Breast epithelium (tissue), 4 donors: ENCODE measurements around the gene DBX2. TPM values are rescaled to one million over a fixed set of nuclear protein-coding genes. Genes with fewer than 3 reads are reported as not detected.
"Not testable (repeated sequence)": the region's sequence is repeated elsewhere in the genome, so short reads cannot be mapped to it uniquely, and the experiment has no call there.

Source experiments
- DNase-seq, 2 donors: peaks; one replicate each; pipeline ENCODE4 v3.0.0-alpha.2; 2019; ENCODE audit warnings: low spot score in 2 of 2
- H3K27ac ChIP-seq, 2 donors: fragments of 200-600 bp; sonication (generic) in 1 of 2; one replicate each; pipeline ENCODE4 v1.5.1; 2016 to 2019; ENCODE audit warnings: mild to moderate bottlenecking in 1 of 2
- H3K27me3 ChIP-seq, 2 donors: fragments of 200-600 bp; sonication (generic) in 1 of 2; one replicate each; pipeline versions ENCODE4 v1.5.1 to v1.6.0; 2017 to 2019; ENCODE audit warnings: control low read depth in 1 of 2, mild to moderate bottlenecking in 1 of 2
- H3K36me3 ChIP-seq: fragments of 200-600 bp; one replicate; pipeline ENCODE4 v1.5.1; 2019
- H3K4me1 ChIP-seq, 2 donors: fragments of 200-600 bp; sonication (generic); one replicate each; pipeline ENCODE4 v1.5.1; 2016 to 2019; ENCODE audit warnings: control low read depth in 1 of 2
- H3K4me3 ChIP-seq, 3 donors: fragments of 200-600 bp; sonication (generic); 1 replicate in 2 of 3; 2 replicates in 1 of 3; pipeline ENCODE4 v1.5.1; 2016 to 2019; ENCODE audit warnings: mild to moderate bottlenecking in 3 of 3, moderate library complexity in 2 of 3
- H3K9me3 ChIP-seq, 2 donors: fragments of 200-600 bp; sonication (generic) in 1 of 2; one replicate each; pipeline ENCODE4 v1.5.1; 2016 to 2019; ENCODE audit warnings: control low read depth in 1 of 2
- POLR2A ChIP-seq: fragments of 450-650 bp; IDR thresholded peaks from one replicate; pipeline ENCODE4 v1.6.1; 2016; ENCODE audit warnings: antibody characterized with exemption, mild to moderate bottlenecking, moderate library complexity
- POLR2AphosphoS5 ChIP-seq, 3 donors: sonication (generic); formaldehyde crosslinking; IDR thresholded peaks; one replicate each; pipeline ENCODE4 v1.6.1; 2017; ENCODE audit warnings: antibody characterized with exemption in 3 of 3
- intact Hi-C: fragments of 100-400 bp; cut with DNase I; formaldehyde crosslinking; loops from one replicate; pipeline ENCODE4 v1.15.1; 2023; ENCODE audit warnings: low total_unique reads
- total RNA-seq, 3 donors: library from RNA; depleted of rRNA; stranded (reverse); fragments of >200 nt; gene quantifications; one replicate each; pipeline ENCODE4 v1.1.0, GENCODE V29; 2016
- TF ChIP-seq, protein P1 (sequence below), 3 donors: fragments of 450-650 bp; IDR thresholded peaks; one replicate each; pipeline ENCODE4 v1.5.1; 2016 to 2017; ENCODE audit warnings: antibody characterized with exemption in 3 of 3, mild to moderate bottlenecking in 3 of 3, moderate library complexity in 3 of 3

Gene DBX2
- total RNA-seq, 3 donors from 2014 or later, result 0.32 to 0.73 (median 0.33) TPM

DNA sequence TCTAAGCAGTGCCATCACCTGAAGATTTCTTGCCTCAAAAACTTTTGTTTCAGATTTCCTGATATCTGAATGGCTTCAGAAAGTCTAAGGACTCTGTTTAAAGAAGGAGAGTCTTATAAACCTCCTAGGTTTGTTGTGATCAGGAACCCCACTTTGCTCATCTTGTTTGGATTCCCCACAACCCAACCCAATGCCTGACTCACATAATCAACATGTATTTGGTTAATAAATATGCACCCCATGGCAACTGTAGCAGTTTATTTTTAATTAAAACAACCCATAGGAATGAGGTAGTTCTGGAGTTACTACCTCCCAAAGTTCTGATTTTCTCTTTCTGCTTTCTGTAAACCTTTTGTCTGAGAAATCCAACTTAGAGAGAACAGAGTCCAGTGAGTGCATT is 51.5 kb downstream of the DBX2 start:
- Histone ChIP-seq H3K4me3 (no peak overlapping the region), H3K9me3 (no peaks in the 10 kb centered on the region), H3K27ac (no peak overlapping the region), H3K36me3 (no peaks in the 10 kb centered on the region), H3K27me3 (no peaks in the 10 kb centered on the region), H3K4me1 (no peaks in the 10 kb centered on the region)
- intact Hi-C loops, result no loop called here
- no peak for DNase-seq
- no peak for TF ChIP-seq POLR2AphosphoS5 (IDR thresholded peaks at IDR 0.05)
- TF ChIP-seq POLR2A, result no peak
- TF ChIP-seq, protein P1, sequence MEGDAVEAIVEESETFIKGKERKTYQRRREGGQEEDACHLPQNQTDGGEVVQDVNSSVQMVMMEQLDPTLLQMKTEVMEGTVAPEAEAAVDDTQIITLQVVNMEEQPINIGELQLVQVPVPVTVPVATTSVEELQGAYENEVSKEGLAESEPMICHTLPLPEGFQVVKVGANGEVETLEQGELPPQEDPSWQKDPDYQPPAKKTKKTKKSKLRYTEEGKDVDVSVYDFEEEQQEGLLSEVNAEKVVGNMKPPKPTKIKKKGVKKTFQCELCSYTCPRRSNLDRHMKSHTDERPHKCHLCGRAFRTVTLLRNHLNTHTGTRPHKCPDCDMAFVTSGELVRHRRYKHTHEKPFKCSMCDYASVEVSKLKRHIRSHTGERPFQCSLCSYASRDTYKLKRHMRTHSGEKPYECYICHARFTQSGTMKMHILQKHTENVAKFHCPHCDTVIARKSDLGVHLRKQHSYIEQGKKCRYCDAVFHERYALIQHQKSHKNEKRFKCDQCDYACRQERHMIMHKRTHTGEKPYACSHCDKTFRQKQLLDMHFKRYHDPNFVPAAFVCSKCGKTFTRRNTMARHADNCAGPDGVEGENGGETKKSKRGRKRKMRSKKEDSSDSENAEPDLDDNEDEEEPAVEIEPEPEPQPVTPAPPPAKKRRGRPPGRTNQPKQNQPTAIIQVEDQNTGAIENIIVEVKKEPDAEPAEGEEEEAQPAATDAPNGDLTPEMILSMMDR (IDR thresholded peaks at IDR 0.05), result no peak

- no peaks in the 10 kb centered on the region for H3K4me1 ChIP-seq
- intact Hi-C loops, result no loop called here
- no peak overlapping the region for H3K4me3 ChIP-seq
- no peaks in the 10 kb centered on the region for H3K27me3 ChIP-seq
- H3K27ac ChIP-seq, result no peak overlapping the region
- no peak for DNase-seq
- H3K36me3 ChIP-seq, result no peaks in the 10 kb centered on the region
- no peaks in the 10 kb centered on the region for H3K9me3 ChIP-seq
- TF ChIP-seq POLR2AphosphoS5 (IDR thresholded peaks at IDR 0.05) (no peak), POLR2A (no peak)
- TF ChIP-seq, protein P1 (IDR thresholded peaks at IDR 0.05), result no peak
Measured at GRCh38 chr12:44993161-44993560, 57.7 kb downstream of the DBX2 start.

- intact Hi-C loops, H3K4me1 ChIP-seq, H3K36me3 ChIP-seq, H3K27me3 ChIP-seq, H3K9me3 ChIP-seq, H3K4me3 ChIP-seq, DNase-seq, H3K27ac ChIP-seq: not testable (repeated sequence)
Measured at GRCh38 chr12:44984863-44985262, 66.0 kb downstream of the DBX2 start.

DNA sequence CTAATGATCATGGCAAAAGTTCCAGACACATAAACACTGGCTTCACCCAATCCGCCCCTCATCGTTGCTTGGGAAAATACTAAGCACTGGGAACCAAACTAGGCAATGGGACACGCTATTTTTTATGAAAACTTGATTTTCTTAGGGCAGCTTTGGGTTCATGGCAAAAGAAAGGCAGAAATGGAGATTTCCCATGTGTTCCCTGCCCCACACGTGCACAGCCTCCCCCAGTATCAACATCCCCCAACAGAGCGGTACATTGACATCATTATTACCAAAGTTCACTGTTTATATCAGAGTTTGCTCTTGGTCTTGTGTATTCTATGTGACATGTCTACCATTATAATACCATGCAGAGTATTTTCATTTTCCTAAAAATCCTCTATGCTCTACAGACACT is 71.0 kb downstream of the DBX2 start:
- Histone ChIP-seq H3K9me3 (no peaks in the 10 kb centered on the region), H3K4me3 (no peak overlapping the region), H3K27me3 (no peaks in the 10 kb centered on the region), H3K27ac (no peak overlapping the region), H3K4me1 (no peaks in the 10 kb centered on the region), H3K36me3 (no peaks in the 10 kb centered on the region)
- intact Hi-C loops, result no loop called here
- TF ChIP-seq, protein P1 (IDR thresholded peaks at IDR 0.05), result no peak
- TF ChIP-seq POLR2AphosphoS5 (IDR thresholded peaks at IDR 0.05) (no peak), POLR2A (no peak)
- DNase-seq, result no peak

GRCh38 chr12:44976246-44976645 is 74.7 kb downstream of the DBX2 start:
- no peak for DNase-seq
- H3K4me3 ChIP-seq, result no peak overlapping the region
- no peak overlapping the region for H3K27ac ChIP-seq
- H3K4me1 ChIP-seq, result no peaks in the 10 kb centered on the region
- H3K9me3 ChIP-seq, result no peaks in the 10 kb centered on the region
- no peaks in the 10 kb centered on the region for H3K36me3 ChIP-seq
- TF ChIP-seq POLR2A (no peak), POLR2AphosphoS5 (IDR thresholded peaks at IDR 0.05) (no peak)
- TF ChIP-seq, protein P1 (IDR thresholded peaks at IDR 0.05), result no peak
- no peaks in the 10 kb centered on the region for H3K27me3 ChIP-seq
- intact Hi-C loops, result no loop called here
